HL-60 (cell line): ENCODE data around the gene RNASE7.

ENCODE experiments used
- GABPA ChIP-seq: IDR thresholded peaks from 2 replicates; pipeline ENCODE4 v1.6.1; 2012; ENCODE audit warnings: low read depth
- POLR2AphosphoS5 ChIP-seq: IDR thresholded peaks from 2 replicates; pipeline ENCODE4 v1.6.1; 2012; ENCODE audit warnings: low read depth
- TF ChIP-seq, protein P1 (sequence below): IDR thresholded peaks from one replicate; pipeline ENCODE4 v1.5.1; 2011; ENCODE audit warnings: low read length, control low read depth, inconsistent platforms; ENCODE audit not compliant: insufficient read depth
- TF ChIP-seq, protein P2 (sequence below): IDR thresholded peaks from 2 replicates; pipeline ENCODE4 v1.6.1; 2012; ENCODE audit warnings: low read depth; ENCODE audit not compliant: insufficient replicate concordance

DNA sequence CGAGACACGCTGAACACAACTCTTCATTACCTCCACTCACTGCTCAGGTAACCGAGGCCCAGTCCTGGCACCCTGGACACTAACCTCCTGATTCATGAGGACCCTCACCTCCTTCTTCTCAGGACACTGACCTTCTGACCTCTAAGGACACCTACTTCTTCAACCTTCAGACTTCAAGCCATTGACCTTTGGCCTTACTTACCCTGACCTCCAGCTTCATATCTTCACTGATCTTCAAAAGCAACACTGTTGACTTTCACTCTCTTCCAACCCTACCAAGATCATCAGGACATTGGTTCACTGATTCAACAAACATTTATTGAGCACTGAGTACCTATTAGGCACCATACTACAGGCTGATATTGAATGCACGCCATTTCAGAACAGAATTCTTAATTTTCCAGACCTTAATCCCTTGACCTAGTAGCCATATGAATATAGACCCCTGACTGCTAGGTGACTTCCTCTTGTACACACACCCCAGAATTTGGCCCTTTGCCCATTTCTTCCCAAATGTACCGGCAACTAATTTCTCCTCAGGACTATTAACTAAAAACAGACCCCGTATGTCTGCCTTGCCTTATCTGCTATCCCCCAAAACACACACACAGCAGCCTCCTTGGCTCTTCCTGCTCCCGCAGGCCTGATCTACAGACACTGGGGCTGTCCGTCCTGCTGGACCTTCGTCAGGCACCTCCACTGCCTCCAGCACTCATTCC lies 33.7 kb downstream of the RNASE7 start:
- TF ChIP-seq, protein P1, sequence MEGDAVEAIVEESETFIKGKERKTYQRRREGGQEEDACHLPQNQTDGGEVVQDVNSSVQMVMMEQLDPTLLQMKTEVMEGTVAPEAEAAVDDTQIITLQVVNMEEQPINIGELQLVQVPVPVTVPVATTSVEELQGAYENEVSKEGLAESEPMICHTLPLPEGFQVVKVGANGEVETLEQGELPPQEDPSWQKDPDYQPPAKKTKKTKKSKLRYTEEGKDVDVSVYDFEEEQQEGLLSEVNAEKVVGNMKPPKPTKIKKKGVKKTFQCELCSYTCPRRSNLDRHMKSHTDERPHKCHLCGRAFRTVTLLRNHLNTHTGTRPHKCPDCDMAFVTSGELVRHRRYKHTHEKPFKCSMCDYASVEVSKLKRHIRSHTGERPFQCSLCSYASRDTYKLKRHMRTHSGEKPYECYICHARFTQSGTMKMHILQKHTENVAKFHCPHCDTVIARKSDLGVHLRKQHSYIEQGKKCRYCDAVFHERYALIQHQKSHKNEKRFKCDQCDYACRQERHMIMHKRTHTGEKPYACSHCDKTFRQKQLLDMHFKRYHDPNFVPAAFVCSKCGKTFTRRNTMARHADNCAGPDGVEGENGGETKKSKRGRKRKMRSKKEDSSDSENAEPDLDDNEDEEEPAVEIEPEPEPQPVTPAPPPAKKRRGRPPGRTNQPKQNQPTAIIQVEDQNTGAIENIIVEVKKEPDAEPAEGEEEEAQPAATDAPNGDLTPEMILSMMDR: no peak
- no peak for TF ChIP-seq GABPA
- no peak for TF ChIP-seq POLR2AphosphoS5
- TF ChIP-seq, protein P2, sequence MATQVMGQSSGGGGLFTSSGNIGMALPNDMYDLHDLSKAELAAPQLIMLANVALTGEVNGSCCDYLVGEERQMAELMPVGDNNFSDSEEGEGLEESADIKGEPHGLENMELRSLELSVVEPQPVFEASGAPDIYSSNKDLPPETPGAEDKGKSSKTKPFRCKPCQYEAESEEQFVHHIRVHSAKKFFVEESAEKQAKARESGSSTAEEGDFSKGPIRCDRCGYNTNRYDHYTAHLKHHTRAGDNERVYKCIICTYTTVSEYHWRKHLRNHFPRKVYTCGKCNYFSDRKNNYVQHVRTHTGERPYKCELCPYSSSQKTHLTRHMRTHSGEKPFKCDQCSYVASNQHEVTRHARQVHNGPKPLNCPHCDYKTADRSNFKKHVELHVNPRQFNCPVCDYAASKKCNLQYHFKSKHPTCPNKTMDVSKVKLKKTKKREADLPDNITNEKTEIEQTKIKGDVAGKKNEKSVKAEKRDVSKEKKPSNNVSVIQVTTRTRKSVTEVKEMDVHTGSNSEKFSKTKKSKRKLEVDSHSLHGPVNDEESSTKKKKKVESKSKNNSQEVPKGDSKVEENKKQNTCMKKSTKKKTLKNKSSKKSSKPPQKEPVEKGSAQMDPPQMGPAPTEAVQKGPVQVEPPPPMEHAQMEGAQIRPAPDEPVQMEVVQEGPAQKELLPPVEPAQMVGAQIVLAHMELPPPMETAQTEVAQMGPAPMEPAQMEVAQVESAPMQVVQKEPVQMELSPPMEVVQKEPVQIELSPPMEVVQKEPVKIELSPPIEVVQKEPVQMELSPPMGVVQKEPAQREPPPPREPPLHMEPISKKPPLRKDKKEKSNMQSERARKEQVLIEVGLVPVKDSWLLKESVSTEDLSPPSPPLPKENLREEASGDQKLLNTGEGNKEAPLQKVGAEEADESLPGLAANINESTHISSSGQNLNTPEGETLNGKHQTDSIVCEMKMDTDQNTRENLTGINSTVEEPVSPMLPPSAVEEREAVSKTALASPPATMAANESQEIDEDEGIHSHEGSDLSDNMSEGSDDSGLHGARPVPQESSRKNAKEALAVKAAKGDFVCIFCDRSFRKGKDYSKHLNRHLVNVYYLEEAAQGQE: no peak
